ENCODE results near the gene STARD3. TPM values are rescaled to one million over a fixed set of nuclear protein-coding genes. Genes with fewer than 3 reads are reported as not detected.

The STARD3 gene
- polyA plus RNA-seq, 1 donor from 2014 or later, result 105 TPM

DNA sequence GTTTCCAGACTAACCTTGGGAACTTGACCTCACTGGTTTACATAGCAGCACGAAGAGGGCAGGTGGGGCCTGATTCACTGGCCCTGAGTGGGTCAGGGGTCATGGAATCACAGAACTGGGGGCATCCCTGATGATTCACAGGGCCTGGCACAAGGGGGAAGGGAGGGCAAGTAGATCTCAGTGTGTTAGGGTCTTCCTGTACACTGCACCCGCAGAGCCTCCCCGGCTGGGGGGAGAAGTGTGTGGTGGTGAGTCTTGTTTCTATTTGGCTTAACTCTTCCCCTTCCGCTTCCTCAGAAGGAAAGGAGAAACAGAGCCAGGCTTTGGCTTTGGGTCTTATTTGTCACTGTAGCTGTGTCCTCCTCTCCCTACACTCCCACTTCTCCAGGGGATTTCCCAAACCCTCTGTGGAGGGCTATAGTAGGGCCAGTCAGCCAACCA is 3.7 kb downstream of the STARD3 start:
- Histone ChIP-seq H3K36me3 (ENCODE audit: insufficient read depth, low read length) (no peaks in the 10 kb centered on the region), H3K9me3 (ENCODE audit: low read length) (no peaks in the 10 kb centered on the region), H3K79me2 (replicated peaks; ENCODE audit: insufficient read depth, low read length) (peaks cover 18% of the 10 kb centered on the region), H3K27ac (ENCODE audit: low read length) (no peak overlapping the region), H3K9me2 (ENCODE audit: insufficient read depth, low read length) (no peaks in the 10 kb centered on the region), H3K4me3 (ENCODE audit: low read length) (no peak overlapping the region), H4K20me1 (ENCODE audit: insufficient read depth) (no peaks in the 10 kb centered on the region), H3K4me2 (ENCODE audit: low read length) (no peak overlapping the region), H3K9ac (ENCODE audit: low read length) (no peak overlapping the region), H3F3A (ENCODE audit: insufficient read depth, low read length, poor library complexity, severe bottlenecking) (no peaks in the 10 kb centered on the region), H2AFZ (ENCODE audit: low read depth, low read length) (no peak overlapping the region), H3K27me3 (ENCODE audit: insufficient read depth, low read depth, low read length) (no peaks in the 10 kb centered on the region)
- no peak for TF ChIP-seq TAF1 (IDR thresholded peaks at IDR 0.05; ENCODE audit: low read depth)
- TF ChIP-seq, protein P1, sequence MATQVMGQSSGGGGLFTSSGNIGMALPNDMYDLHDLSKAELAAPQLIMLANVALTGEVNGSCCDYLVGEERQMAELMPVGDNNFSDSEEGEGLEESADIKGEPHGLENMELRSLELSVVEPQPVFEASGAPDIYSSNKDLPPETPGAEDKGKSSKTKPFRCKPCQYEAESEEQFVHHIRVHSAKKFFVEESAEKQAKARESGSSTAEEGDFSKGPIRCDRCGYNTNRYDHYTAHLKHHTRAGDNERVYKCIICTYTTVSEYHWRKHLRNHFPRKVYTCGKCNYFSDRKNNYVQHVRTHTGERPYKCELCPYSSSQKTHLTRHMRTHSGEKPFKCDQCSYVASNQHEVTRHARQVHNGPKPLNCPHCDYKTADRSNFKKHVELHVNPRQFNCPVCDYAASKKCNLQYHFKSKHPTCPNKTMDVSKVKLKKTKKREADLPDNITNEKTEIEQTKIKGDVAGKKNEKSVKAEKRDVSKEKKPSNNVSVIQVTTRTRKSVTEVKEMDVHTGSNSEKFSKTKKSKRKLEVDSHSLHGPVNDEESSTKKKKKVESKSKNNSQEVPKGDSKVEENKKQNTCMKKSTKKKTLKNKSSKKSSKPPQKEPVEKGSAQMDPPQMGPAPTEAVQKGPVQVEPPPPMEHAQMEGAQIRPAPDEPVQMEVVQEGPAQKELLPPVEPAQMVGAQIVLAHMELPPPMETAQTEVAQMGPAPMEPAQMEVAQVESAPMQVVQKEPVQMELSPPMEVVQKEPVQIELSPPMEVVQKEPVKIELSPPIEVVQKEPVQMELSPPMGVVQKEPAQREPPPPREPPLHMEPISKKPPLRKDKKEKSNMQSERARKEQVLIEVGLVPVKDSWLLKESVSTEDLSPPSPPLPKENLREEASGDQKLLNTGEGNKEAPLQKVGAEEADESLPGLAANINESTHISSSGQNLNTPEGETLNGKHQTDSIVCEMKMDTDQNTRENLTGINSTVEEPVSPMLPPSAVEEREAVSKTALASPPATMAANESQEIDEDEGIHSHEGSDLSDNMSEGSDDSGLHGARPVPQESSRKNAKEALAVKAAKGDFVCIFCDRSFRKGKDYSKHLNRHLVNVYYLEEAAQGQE (IDR thresholded peaks at IDR 0.05; ENCODE audit: borderline replicate concordance), result no peak
- no peak for TF ChIP-seq EP300 (conservative IDR thresholded peaks at IDR 0.05; ENCODE audit: poor library complexity, severe bottlenecking)
- TF ChIP-seq POLR2AphosphoS5 (IDR thresholded peaks at IDR 0.05), result no peak
- no peak for TF ChIP-seq MXI1 (conservative IDR thresholded peaks at IDR 0.05; ENCODE audit: poor library complexity, severe bottlenecking)
- TF ChIP-seq SMC3 (conservative IDR thresholded peaks at IDR 0.05; ENCODE audit: poor library complexity), result no peak
- TF ChIP-seq RAD21 (conservative IDR thresholded peaks at IDR 0.05), result no peak
- no peak for TF ChIP-seq EZH2 (IDR thresholded peaks at IDR 0.05; ENCODE audit: borderline replicate concordance, insufficient read depth, low read length, poor library complexity, severe bottlenecking)
- TF ChIP-seq, protein P2, sequence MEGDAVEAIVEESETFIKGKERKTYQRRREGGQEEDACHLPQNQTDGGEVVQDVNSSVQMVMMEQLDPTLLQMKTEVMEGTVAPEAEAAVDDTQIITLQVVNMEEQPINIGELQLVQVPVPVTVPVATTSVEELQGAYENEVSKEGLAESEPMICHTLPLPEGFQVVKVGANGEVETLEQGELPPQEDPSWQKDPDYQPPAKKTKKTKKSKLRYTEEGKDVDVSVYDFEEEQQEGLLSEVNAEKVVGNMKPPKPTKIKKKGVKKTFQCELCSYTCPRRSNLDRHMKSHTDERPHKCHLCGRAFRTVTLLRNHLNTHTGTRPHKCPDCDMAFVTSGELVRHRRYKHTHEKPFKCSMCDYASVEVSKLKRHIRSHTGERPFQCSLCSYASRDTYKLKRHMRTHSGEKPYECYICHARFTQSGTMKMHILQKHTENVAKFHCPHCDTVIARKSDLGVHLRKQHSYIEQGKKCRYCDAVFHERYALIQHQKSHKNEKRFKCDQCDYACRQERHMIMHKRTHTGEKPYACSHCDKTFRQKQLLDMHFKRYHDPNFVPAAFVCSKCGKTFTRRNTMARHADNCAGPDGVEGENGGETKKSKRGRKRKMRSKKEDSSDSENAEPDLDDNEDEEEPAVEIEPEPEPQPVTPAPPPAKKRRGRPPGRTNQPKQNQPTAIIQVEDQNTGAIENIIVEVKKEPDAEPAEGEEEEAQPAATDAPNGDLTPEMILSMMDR (IDR thresholded peaks at IDR 0.05; ENCODE audit: poor library complexity, severe bottlenecking), result no peak

DNA sequence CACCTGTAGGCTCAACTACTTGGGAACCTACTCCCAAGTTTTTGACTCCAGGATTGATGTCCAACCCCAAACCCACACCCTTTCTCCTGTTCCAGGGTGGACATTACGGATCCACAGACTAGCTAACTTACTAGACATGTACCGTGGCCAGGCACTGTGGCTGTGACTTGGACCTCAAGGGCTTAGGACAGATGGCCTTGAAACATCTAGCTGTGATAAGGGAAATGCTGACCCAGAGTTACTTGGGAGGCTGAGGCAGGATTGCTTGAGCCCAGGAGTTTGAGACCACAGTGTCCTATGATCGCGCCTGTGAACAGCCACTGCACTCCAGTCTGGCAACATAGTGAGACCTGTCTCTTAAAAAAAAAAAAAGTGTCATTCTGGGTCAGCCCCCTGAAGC is 4.2 kb downstream of the STARD3 start:
- TF ChIP-seq EZH2 (IDR thresholded peaks at IDR 0.05; ENCODE audit: borderline replicate concordance, insufficient read depth, low read length, poor library complexity, severe bottlenecking) (no peak), SMC3 (conservative IDR thresholded peaks at IDR 0.05; ENCODE audit: poor library complexity) (no peak), EP300 (conservative IDR thresholded peaks at IDR 0.05; ENCODE audit: poor library complexity, severe bottlenecking) (no peak), TAF1 (IDR thresholded peaks at IDR 0.05; ENCODE audit: low read depth) (no peak), RAD21 (conservative IDR thresholded peaks at IDR 0.05) (no peak), MXI1 (conservative IDR thresholded peaks at IDR 0.05; ENCODE audit: poor library complexity, severe bottlenecking) (no peak), POLR2AphosphoS5 (IDR thresholded peaks at IDR 0.05) (no peak)
- TF ChIP-seq, protein P1 (IDR thresholded peaks at IDR 0.05; ENCODE audit: borderline replicate concordance), result no peak
- TF ChIP-seq, protein P2 (IDR thresholded peaks at IDR 0.05; ENCODE audit: poor library complexity, severe bottlenecking), result no peak
- no peaks in the 10 kb centered on the region for H3K27me3 ChIP-seq (ENCODE audit: insufficient read depth, low read depth, low read length)
- H4K20me1 ChIP-seq (ENCODE audit: insufficient read depth), result no peaks in the 10 kb centered on the region
- H3K4me3 ChIP-seq (ENCODE audit: low read length), result no peak overlapping the region
- H2AFZ ChIP-seq (ENCODE audit: low read depth, low read length), result no peak overlapping the region
- H3K79me2 ChIP-seq (replicated peaks; ENCODE audit: insufficient read depth, low read length), result peaks cover 18% of the 10 kb centered on the region
- H3K9me3 ChIP-seq (ENCODE audit: low read length), result no peaks in the 10 kb centered on the region
- H3K9me2 ChIP-seq (ENCODE audit: insufficient read depth, low read length), result no peaks in the 10 kb centered on the region
- H3F3A ChIP-seq (ENCODE audit: insufficient read depth, low read length, poor library complexity, severe bottlenecking), result no peaks in the 10 kb centered on the region
- no peak overlapping the region for H3K4me2 ChIP-seq (ENCODE audit: low read length)
- H3K9ac ChIP-seq (ENCODE audit: low read length), result no peak overlapping the region
- no peak overlapping the region for H3K27ac ChIP-seq (ENCODE audit: low read length)
- no peaks in the 10 kb centered on the region for H3K36me3 ChIP-seq (ENCODE audit: insufficient read depth, low read length)

Measured in neural cell (in vitro differentiated cells).